ENCODE measurements around the gene ZSCAN31. TPM values are rescaled to one million over a fixed set of nuclear protein-coding genes. Genes with fewer than 3 reads are reported as not detected.
A peak's percentile ranks its signal among the peaks of the same experiment; 100 is the strongest.

ZSCAN31 gene
- total RNA-seq, 1 experiment from 2014 or later: 6.6 TPM

- Mint-ChIP-seq H3K4me1 (peaks cover 34% of the 10 kb centered on the region), H3K9me3 (peaks cover 8% of the 10 kb centered on the region; the same call in 1 of the 2 replicates), H3K27me3 (ENCODE audit: low read depth) (no peaks in the 10 kb centered on the region; the same call in 1 of the 2 replicates), H3K4me3 (no peak overlapping the region), H3K27ac (peak overlapping the region; percentile 97; the same call in 1 of the 2 replicates), H3K36me3 (peaks cover 14% of the 10 kb centered on the region)
- ATAC-seq: no peak
- CTCF ChIA-PET: interaction anchor here (1.2 to 2.8 kb wide), 25 partner anchors 8 to 458 kb away, joined by 3 to 47 read pairs (median 10); partner anchors contain the start of genes PGBD1, ZKSCAN4, ZKSCAN8 and ZSCAN16
- TF ChIP-seq HMGA2 (CRISPR knock-in tag; IDR thresholded peaks at IDR 0.05) (no peak), GABPB1 (CRISPR knock-in tag; IDR thresholded peaks at IDR 0.05) (no peak), GRHL2 (CRISPR knock-in tag; IDR thresholded peaks at IDR 0.05; ENCODE audit: insufficient replicate concordance, severe bottlenecking) (no peak), SP1 (CRISPR knock-in tag; conservative IDR thresholded peaks at IDR 0.05) (no peak), RELA (CRISPR knock-in tag; IDR thresholded peaks at IDR 0.05; ENCODE audit: borderline replicate concordance) (no peak), AR (CRISPR knock-in tag; IDR thresholded peaks at IDR 0.05) (no peak), USF2 (CRISPR knock-in tag; IDR thresholded peaks at IDR 0.05) (no peak), E2F5 (CRISPR knock-in tag; IDR thresholded peaks at IDR 0.05) (no peak), NR3C1 (CRISPR knock-in tag; conservative IDR thresholded peaks at IDR 0.05; ENCODE audit: low read depth) (no peak), SMAD3 (CRISPR knock-in tag; IDR thresholded peaks at IDR 0.05; ENCODE audit: borderline replicate concordance) (no peak), JAZF1 (CRISPR knock-in tag; IDR thresholded peaks at IDR 0.05) (no peak), NR1H2 (CRISPR knock-in tag; IDR thresholded peaks at IDR 0.05) (no peak), ZNF671 (CRISPR knock-in tag; IDR thresholded peaks at IDR 0.05) (no peak), FOXP4 (CRISPR knock-in tag; IDR thresholded peaks at IDR 0.05) (no peak), RORB (CRISPR knock-in tag; IDR thresholded peaks at IDR 0.05) (no peak), AFF4 (CRISPR knock-in tag; IDR thresholded peaks at IDR 0.05; ENCODE audit: borderline replicate concordance) (no peak), ATF6 (CRISPR knock-in tag; IDR thresholded peaks at IDR 0.05) (no peak), ZNF416 (CRISPR knock-in tag; IDR thresholded peaks at IDR 0.05) (no peak), ZNF396 (CRISPR knock-in tag; IDR thresholded peaks at IDR 0.05; ENCODE audit: borderline replicate concordance) (no peak), ATF2 (CRISPR knock-in tag; IDR thresholded peaks at IDR 0.05; ENCODE audit: borderline replicate concordance, low read depth) (no peak)
- POLR2A ChIA-PET: interaction anchor here (0.6 to 2.9 kb wide), 3 partner anchors 19 to 459 kb away, joined by 4 to 35 read pairs (median 5); partner anchors contain the start of gene ZSCAN31
- DNase-seq (ENCODE audit: low spot score): no peak
These were observed 19.0 kb upstream of the ZSCAN31 start for GRCh38 chr6:28354688-28355554.

Measured in WTC11 (cell line).